OCI-LY3 (cell line): Measurements from ENCODE around the gene MBOAT1.

ENCODE experiments used
- CTCF ChIP-seq: fragments of 200-600, 300-600 bp; sonication (generic); IDR thresholded peaks from 2 replicates; pipeline ENCODE4 v1.5.1; 2014; ENCODE audit warnings: antibody characterized with exemption, low read length, low read depth
- EZH2phosphoT487 ChIP-seq: fragments of 200-600 bp; shearing (Covaris generic); IDR thresholded peaks from 2 replicates; pipeline ENCODE4 v1.6.1; 2018; ENCODE audit warnings: antibody characterized with exemption, mixed run types, low read depth

DNA sequence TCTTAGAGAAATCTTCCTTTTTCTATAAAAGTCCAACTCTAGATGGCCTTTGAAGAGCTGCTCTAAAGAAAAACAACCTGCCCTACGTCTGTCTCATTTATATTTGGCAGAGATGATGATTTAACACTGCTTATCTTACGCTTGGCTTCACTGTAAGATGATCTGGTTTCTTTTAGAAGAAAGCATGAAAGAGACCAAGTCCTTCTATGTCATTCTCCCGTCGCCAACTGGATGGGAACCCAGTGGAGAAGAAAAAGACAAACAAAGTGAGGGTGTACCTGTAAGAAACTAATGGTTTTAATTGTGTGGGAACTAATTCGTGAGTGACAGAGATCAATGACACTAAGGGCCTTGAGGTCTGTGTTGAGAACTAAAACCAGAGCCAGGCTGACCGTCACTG, 92.8 kb downstream of the MBOAT1 start:
- TF ChIP-seq CTCF, result no peak
- no peak for TF ChIP-seq EZH2phosphoT487
